Measurements from ENCODE around the gene DPF3. TPM values are rescaled to one million over a fixed set of nuclear protein-coding genes. Genes with fewer than 3 reads are reported as not detected.
A peak's percentile ranks its signal among the peaks of the same experiment; 100 is the strongest.

DPF3 gene
- polyA plus RNA-seq, 2 of the 4 experiments (the other 2 are of a cell fraction) = 0.05 to 0.09 TPM

GRCh38 chr14:72663956-72664650 lies 229.8 kb downstream of the DPF3 start:
- Histone ChIP-seq H3K27ac (peak overlapping the region; percentile 13 to 65; a peak in 4 of 6 replicates), H3K4me3 (no peak overlapping the region), H3K4me2 (peak overlapping the region; percentile 57), H3K9me3 (no peaks in the 10 kb centered on the region), H3K4me1 (peaks cover 29% of the 10 kb centered on the region)
- CTCF ChIA-PET = interaction anchor here (0.8 to 2.6 kb wide), 3 partner anchors 12 to 150 kb away, joined by 4 to 8 read pairs (median 7); no protein-coding TSS in a partner anchor
- ATAC-seq (no peak), FAIRE-seq (no peak), DNase-seq (ENCODE audit: low read depth in 1 of 2, low spot score in 1 of 2) (no peak)
- 67% methylated on average over 5 of the region's 5 CpGs for WGBS (ENCODE audit: missing lambda C conversion rate)
- POLR2A ChIA-PET = no interaction called here
- TF ChIP-seq EP300 (IDR thresholded peaks at IDR 0.05) (no peak), POLR2A (IDR thresholded peaks at IDR 0.05; ENCODE audit: low read length) (no peak), ESRRA (IDR thresholded peaks at IDR 0.05; ENCODE audit: borderline replicate concordance, low read length) (no peak)

GRCh38 chr14:72663076-72663487 lies 230.8 kb downstream of the DPF3 start:
- H3K4me2 ChIP-seq = no peak overlapping the region
- peak overlapping the region in 1 of 2 experiments; percentile 65; a peak in 1 of 6 replicates for H3K27ac ChIP-seq
- H3K4me1 ChIP-seq = peaks cover 29% of the 10 kb centered on the region
- no peaks in the 10 kb centered on the region for H3K9me3 ChIP-seq
- TF ChIP-seq KDM1A (IDR thresholded peaks at IDR 0.05; ENCODE audit: low read depth) (no peak), POLR2A (IDR thresholded peaks at IDR 0.05; ENCODE audit: low read length) (no peak), SREBF2 (IDR thresholded peaks at IDR 0.05) (no peak), NPAS2 (CRISPR knock-in tag; IDR thresholded peaks at IDR 0.05; ENCODE audit: borderline replicate concordance) (no peak), ZNF302 (CRISPR knock-in tag; IDR thresholded peaks at IDR 0.05) (no peak), HMGXB4 (CRISPR knock-in tag; IDR thresholded peaks at IDR 0.05; ENCODE audit: borderline replicate concordance) (no peak), ESRRA (IDR thresholded peaks at IDR 0.05; ENCODE audit: borderline replicate concordance, low read length) (no peak), ZFP36 (IDR thresholded peaks at IDR 0.05; ENCODE audit: borderline replicate concordance, partially characterized antibody) (no peak), CBX8 (IDR thresholded peaks at IDR 0.05) (no peak)
- TF ChIP-seq, protein P1, sequence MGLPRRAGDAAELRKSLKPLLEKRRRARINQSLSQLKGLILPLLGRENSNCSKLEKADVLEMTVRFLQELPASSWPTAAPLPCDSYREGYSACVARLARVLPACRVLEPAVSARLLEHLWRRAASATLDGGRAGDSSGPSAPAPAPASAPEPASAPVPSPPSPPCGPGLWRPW (IDR thresholded peaks at IDR 0.05) = no peak
- H3K4me3 ChIP-seq = no peak overlapping the region
- no peak for DNase-seq (ENCODE audit: low read depth in 1 of 2, low spot score in 1 of 2)
- ChIA-PET CTCF (interaction anchor here (2.6 kb wide), 1 partner anchor 13 kb away, joined by 7 read pairs; no protein-coding TSS in a partner anchor), POLR2A (no interaction called here)
- WGBS (ENCODE audit: missing lambda C conversion rate) = 82% methylated on average over 1 of the region's 1 CpG
- FAIRE-seq = no peak
- ATAC-seq = no peak

DNA sequence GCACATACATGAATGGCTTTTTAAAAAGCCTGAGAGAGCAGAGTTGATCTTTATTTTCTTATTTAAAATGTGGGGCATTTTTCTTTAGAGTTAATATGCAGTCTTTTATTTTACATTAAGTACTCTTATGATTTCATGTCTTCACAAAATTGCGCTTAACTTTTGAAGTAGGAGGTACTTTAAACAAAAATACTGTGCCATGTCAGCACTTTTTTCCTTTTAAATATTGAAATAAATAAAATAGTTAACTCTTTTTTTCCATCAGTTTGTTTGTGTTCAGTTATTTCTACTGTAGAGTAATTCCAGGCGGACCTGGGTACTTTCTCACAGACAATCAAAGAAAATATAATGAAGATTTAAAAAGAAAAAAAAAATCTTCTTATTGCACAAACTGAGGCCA lies 231.7 kb downstream of the DPF3 start:
- Histone ChIP-seq H3K4me3 (no peak overlapping the region), H3K4me2 (no peak overlapping the region), H3K9me3 (no peaks in the 10 kb centered on the region), H3K27ac (no peak overlapping the region), H3K4me1 (peaks cover 29% of the 10 kb centered on the region)
- FAIRE-seq (no peak), ATAC-seq (no peak), DNase-seq (ENCODE audit: low read depth in 1 of 2, low spot score in 1 of 2) (no peak)
- CTCF ChIA-PET = interaction anchor here (0.6 kb wide), 1 partner anchor 15 kb away, joined by 3 read pairs; no protein-coding TSS in a partner anchor
- WGBS (ENCODE audit: missing lambda C conversion rate) = 80% methylated on average over 2 of the region's 2 CpGs
- TF ChIP-seq HOXA7 (CRISPR knock-in tag; IDR thresholded peaks at IDR 0.05) (no peak), MAFK (IDR thresholded peaks at IDR 0.05; ENCODE audit: partially characterized antibody) (peak; percentile 86)
- POLR2A ChIA-PET = no interaction called here

- no peak overlapping the region for H3K27ac ChIP-seq
- no peak overlapping the region for H3K4me2 ChIP-seq
- no peak for TF ChIP-seq CEBPB (IDR thresholded peaks at IDR 0.05)
- TF ChIP-seq ZNF302 (CRISPR knock-in tag; IDR thresholded peaks at IDR 0.05) = no peak
- TF ChIP-seq, protein P2, sequence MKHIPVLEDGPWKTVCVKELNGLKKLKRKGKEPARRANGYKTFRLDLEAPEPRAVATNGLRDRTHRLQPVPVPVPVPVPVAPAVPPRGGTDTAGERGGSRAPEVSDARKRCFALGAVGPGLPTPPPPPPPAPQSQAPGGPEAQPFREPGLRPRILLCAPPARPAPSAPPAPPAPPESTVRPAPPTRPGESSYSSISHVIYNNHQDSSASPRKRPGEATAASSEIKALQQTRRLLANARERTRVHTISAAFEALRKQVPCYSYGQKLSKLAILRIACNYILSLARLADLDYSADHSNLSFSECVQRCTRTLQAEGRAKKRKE (CRISPR knock-in tag; IDR thresholded peaks at IDR 0.05; ENCODE audit: low read depth) = no peak
- TF ChIP-seq ZSCAN20 (CRISPR knock-in tag; IDR thresholded peaks at IDR 0.05) = no peak
- no peak for TF ChIP-seq RAD21 (conservative IDR thresholded peaks at IDR 0.05 in 1 of 2, IDR thresholded peaks at IDR 0.05 in 1 of 2)
- no peak for TF ChIP-seq RCOR1 (IDR thresholded peaks at IDR 0.05; ENCODE audit: low read depth, low read length)
- no peak for TF ChIP-seq SMC3 (IDR thresholded peaks at IDR 0.05)
- no peak for TF ChIP-seq MYC (IDR thresholded peaks at IDR 0.05; ENCODE audit: borderline replicate concordance, low read length)
- no peak for TF ChIP-seq CHD4 (IDR thresholded peaks at IDR 0.05; ENCODE audit: borderline replicate concordance)
- TF ChIP-seq TFCP2L1 (CRISPR knock-in tag; IDR thresholded peaks at IDR 0.05) = no peak
- no peak for TF ChIP-seq PHF8 (IDR thresholded peaks at IDR 0.05; ENCODE audit: borderline replicate concordance, low read depth)
- no peak for TF ChIP-seq PBX3 (IDR thresholded peaks at IDR 0.05)
- no peak for DNase-seq (ENCODE audit: low read depth in 1 of 2, low spot score in 1 of 2)
- FAIRE-seq = no peak
- H3K9me3 ChIP-seq = no peaks in the 10 kb centered on the region
- POLR2A ChIA-PET = no interaction called here
- 18% methylated on average over 1 of the region's 1 CpG for WGBS (ENCODE audit: missing lambda C conversion rate)
- no peak overlapping the region for H3K4me3 ChIP-seq
- ATAC-seq = no peak
- CTCF ChIA-PET = interaction anchor here (1.1 to 1.5 kb wide), 2 partner anchors 141 to 247 kb away, joined by 3 to 4 read pairs; no protein-coding TSS in a partner anchor
- H3K4me1 ChIP-seq = no peaks in the 10 kb centered on the region
Observed at GRCh38 chr14:72657214-72657921, 236.5 kb downstream of the DPF3 start.

Measured in A549 (cell line).